GM19452 (cell line): ENCODE results near the gene TOMM20L.
A peak's percentile ranks its signal among the peaks of the same experiment; 100 is the strongest.
"Not testable (repeated sequence)": the region's sequence is repeated elsewhere in the genome, so short reads cannot be mapped to it uniquely, and the experiment has no call there.

Experiments
- ATAC-seq: cut with Tn5 transposase; IDR thresholded peaks from one replicate; pipeline ENCODE4 v1.9.1; 2021; ENCODE audit not compliant: unreplicated experiment

The TOMM20L gene

GRCh38 chr14:58395812-58396788 lies at the start of gene TOMM20L:
Gene TOMM20L (plus strand): TSS chr14:58395930. CDS start chr14:58395958, 28 bp downstream.
- peak; percentile 92 for ATAC-seq

GRCh38 chr14:58353516-58354299 lies 42.0 kb upstream of the TOMM20L start:
- no peak for ATAC-seq

GRCh38 chr14:58354808-58355207 lies 40.9 kb upstream of the TOMM20L start:
- no peak for ATAC-seq

- ATAC-seq: no peak
Measured at GRCh38 chr14:58356268-58356667, 39.5 kb upstream of the TOMM20L start.

GRCh38 chr14:58362272-58362671 lies 33.5 kb upstream of the TOMM20L start:
- not testable (repeated sequence) for ATAC-seq

- ATAC-seq: no peak
Measured at GRCh38 chr14:58362798-58363412, 32.8 kb upstream of the TOMM20L start.

GRCh38 chr14:58364316-58364715 lies 31.4 kb upstream of the TOMM20L start:
- ATAC-seq: no peak

- no peak for ATAC-seq
Measured at GRCh38 chr14:58367296-58367695, 28.4 kb upstream of the TOMM20L start.

GRCh38 chr14:58368956-58369355 lies 26.8 kb upstream of the TOMM20L start:
- no peak for ATAC-seq

GRCh38 chr14:58376791-58377190 lies 18.9 kb upstream of the TOMM20L start:
- no peak for ATAC-seq

GRCh38 chr14:58390830-58391229 lies 4.9 kb upstream of the TOMM20L start:
- ATAC-seq: no peak

GRCh38 chr14:58395562-58395811 lies 243 bp upstream of the TOMM20L start:
- ATAC-seq: no peak

GRCh38 chr14:58397156-58397555 lies 1.4 kb downstream of the TOMM20L start:
- ATAC-seq: no peak

- ATAC-seq: no peak
Measured at GRCh38 chr14:58398495-58398894, 2.8 kb downstream of the TOMM20L start.

GRCh38 chr14:58398895-58399294 lies 3.2 kb downstream of the TOMM20L start:
- no peak for ATAC-seq

- ATAC-seq: no peak
Measured at GRCh38 chr14:58401587-58401986, 5.9 kb downstream of the TOMM20L start.

GRCh38 chr14:58408681-58409215 lies 13.0 kb downstream of the TOMM20L start:
- no peak for ATAC-seq

- no peak for ATAC-seq
Measured at GRCh38 chr14:58414845-58415244, 19.1 kb downstream of the TOMM20L start.

- no peak for ATAC-seq
Measured at GRCh38 chr14:58415636-58416547, 20.2 kb downstream of the TOMM20L start.

GRCh38 chr14:58416934-58417333 lies 21.2 kb downstream of the TOMM20L start:
- ATAC-seq: not testable (repeated sequence)
